Activated T-cell treated with anti-CD3 and anti-CD28 coated beads for 4 hours (primary cell): ENCODE data around the gene HOXC5.
A peak's percentile ranks its signal among the peaks of the same experiment; 100 is the strongest.

Experiments
- DNase-seq: peaks from one replicate; pipeline ENCODE4 v3.0.0-alpha.2; 2020

HOXC5 gene

DNA sequence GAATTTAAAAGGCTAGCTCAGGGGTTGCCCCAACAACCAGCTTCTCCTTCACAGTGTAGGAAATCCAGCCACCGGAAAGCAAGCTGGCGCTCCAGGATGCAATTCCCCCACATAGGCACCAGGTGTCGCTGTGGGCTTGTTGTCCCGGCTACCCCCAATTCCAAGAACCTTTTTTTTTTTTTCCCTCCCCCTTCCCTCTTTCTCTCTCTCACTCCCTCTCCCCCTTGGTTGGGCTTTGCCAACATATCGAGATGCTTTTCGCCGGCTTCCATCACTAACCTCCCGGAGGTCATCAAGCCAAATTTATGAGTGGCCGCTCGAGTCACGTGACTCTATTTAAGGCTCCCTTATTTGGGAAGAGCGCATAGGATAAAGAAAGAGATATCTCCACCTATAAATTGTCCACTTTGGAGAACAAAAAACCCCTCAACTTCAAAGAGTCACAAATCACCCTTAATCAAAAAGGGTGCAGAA is at the start of gene HOXC5:
TSS of gene HOXC5 (plus strand) at position 424 of the 474 bp plus-strand sequence. CDS start 73 bp downstream, outside the sequence.
- peak; percentile 44 for DNase-seq

DNA sequence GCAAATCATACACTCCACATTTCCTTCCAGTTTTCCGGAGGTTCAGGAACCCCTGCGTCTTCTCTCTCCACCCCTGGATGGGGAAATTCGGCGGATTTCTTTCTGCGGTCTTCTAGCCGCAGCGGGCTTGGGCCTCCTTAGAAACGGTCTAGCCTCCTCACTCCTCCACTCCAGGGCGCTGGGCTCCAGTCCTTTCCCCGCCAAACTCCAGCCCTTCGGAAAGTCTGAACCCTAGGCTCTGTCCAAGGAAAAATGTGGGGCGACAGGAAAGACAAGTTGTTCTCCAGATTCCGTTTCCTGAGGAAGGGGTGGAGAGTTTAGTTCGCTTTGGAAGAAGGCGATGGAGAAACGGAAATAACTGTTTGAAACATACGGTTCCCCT is 49.3 kb upstream of the HOXC5 start:
- no peak for DNase-seq

DNA sequence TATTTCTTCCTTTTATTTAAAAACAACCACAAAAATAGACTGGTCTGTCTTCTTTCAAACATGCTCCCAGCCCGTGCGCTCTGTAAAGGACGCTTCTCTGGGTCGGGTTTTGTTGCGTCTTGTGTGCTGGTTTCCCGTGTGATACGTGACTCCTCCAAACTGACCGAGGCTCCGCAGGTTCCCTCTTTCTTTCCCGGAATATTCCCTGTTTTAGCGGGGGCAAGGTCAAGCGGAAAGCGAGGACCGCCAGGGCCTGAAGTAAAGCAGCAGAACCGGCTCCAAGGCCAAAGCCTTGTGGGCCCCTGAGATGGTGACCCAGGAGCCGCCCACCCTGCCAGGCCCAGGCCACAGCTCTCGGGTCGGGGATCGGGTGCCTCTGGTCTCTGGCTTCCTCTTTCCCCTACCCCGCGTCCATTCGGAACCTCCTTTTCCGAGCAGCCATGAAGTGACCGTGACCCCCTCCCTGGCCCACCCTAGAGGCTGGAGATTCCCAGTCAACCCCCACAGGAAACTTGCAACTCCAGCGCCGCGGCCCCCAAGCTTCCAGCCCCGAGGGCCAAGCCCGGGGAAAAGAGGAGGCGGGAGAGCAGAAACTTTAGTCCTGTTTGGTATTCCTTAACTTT is 48.8 kb upstream of the HOXC5 start:
- no peak for DNase-seq

DNA sequence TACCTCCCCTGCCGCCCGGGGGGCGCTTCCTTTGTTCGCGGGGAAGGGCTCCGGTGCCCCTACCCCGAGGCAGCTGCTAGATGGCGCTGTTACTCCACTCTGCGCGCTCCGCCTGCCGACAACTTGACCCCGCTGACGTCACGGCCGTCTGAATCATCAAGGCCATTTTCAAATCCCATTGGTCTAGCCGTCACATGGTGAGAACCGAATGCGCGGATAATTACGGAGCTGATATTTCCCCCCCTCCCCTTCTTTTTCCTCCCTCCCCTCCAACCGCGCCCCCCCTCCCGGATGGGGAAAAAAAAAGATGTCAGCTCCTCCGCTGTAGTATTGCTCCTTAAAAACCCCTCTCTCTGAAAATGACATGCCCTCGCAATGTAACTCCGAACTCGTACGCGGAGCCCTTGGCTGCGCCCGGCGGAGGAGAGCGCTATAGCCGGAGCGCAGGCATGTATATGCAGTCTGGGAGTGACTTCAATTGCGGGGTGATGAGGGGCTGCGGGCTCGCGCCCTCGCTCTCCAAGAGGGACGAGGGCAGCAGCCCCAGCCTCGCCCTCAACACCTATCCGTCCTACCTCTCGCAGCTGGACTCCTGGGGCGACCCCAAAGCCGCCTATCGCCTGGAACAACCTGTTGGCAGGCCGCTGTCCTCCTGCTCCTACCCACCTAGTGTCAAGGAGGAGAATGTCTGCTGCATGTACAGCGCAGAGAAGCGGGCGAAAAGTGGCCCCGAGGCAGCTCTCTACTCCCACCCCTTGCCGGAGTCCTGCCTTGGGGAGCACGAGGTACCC is 47.8 kb upstream of the HOXC5 start, which contains the start of gene HOXC10:
TSS of gene HOXC10 (plus strand) at position 246 of the 791 bp plus-strand sequence. CDS start at position 360, 114 bp downstream.
- peak; percentile 78 for DNase-seq

DNA sequence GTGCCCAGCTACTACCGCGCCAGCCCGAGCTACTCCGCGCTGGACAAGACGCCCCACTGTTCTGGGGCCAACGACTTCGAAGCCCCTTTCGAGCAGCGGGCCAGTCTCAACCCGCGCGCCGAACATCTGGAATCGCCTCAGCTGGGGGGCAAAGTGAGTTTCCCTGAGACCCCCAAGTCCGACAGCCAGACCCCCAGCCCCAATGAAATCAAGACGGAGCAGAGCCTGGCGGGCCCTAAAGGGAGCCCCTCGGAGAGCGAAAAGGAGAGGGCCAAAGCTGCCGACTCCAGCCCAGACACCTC is 47.2 kb upstream of the HOXC5 start:
- DNase-seq: no peak

DNA sequence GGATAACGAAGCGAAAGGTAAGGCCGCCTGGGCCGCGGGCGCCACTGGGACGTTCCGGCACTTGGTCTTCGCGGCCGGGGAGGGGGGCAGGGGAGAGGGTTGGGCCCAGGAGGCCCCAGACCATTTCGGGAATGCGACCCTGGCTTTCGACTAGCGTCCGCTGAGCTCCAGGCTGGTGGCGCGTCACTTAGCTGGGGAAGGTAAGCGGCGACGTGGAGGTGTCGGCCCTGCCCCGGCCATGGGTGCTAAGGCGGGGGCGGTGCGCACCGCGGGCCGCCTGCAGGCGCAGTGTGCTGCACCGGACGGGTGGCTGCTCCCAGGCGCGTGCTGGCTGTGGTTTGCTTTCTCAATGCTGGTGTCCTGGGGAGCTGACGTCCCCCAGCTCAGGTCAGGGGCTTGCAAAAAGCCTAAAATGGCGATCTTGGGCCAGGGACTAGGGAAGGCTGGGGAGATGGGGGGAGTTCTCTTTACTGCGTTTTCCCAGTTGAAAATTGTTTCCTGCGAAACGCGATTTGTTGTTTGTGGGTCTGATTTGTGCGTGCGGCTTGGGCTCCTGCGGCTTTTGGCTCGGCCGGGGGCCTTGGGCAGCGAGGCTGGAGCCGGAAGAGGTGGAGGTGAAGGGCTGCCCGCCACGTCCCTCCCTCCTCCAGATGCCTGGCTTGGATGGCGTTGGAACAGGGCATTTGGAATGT is 46.7 kb upstream of the HOXC5 start:
- no peak for DNase-seq

DNA sequence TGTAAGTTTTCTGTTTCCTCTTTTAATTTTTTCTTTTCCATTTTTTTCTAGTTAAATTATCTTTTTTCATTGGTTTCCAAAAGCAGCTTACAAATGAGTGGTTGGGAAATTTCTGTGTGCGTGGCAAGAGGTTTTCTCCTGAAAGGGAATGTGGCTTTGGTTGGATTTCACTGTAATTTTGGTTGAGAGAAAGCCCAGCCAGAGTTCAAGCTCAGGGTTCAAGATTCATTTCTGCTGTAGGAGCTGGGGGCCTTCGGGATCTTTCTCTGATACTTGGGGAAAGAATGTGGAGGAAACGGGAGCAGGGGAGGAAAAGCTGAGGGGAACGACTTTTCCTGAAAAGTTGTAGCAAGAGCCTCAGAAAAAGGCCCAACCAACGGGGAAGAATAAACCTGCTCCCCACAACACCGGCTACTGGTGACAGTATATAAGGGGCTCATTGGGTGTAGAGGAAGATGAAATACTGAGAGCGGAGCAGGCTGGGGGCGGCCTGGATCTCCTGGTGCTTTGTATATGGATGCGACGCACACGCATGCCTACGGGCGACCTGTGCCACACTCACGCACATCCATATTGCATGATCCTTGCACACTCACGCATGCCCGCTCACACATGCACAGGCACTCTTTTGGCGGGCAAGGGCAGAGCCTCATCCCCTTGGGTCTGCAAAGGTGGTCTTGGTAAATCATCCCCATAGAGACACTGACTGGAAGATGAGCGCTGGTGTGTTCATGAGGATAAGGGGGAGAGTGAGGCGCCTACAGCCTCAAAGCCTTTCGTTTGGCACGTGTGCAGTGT is 46.0 kb upstream of the HOXC5 start:
- no peak for DNase-seq

DNA sequence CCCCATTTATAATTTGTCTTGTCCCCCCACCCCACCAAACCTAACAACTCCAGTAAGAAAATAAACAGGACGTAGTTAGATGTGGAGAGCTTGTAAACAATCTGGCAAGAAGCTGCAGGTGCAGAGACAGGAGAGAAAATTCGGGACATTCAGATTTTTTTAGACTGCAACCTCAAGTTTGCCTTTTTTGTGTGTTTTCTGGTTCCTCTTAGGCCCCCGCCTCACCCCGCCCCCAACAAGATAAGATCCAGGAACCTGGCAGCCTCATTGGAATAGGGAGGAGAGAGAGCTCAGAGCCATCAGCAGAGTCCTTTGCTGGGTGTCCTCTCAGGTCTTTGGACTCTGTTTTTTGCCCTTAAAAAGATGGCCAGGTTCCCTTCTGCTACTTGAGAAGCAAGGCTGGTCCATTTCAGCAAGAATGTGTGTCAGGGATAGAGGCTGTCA is 45.0 kb upstream of the HOXC5 start:
- DNase-seq: no peak

DNA sequence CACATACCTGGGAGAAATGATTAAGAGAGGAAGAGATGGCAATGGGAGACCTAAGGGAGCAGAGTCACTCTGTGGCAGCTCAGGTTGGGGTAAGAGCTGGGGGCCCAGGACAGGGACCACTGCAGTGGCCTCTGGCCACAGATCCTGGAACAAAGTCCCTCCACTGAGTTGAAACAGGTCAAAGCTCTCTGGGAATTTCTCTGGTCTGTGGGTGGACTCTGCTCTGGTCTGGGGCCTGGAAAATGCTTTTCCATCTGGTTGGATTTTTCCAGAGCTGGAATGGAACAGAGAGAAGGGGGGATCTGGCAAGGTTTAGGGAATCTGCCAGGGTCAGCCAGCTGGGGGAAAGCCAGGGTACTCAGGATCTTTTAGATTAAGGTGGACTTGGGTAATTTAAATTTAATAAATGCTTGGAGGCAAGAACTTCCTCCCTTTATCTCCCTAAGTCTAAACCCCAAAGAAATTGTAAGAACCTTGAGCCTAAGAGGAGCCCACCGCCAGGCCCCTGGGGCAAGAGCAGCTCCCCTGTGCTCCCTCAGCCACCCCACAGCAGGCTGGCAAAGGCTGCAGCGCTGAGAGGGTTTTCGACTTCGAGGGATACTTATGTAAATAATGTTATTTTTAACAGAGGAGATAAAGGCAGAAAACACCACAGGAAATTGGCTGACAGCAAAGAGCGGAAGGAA is 44.2 kb upstream of the HOXC5 start:
- DNase-seq: no peak

DNA sequence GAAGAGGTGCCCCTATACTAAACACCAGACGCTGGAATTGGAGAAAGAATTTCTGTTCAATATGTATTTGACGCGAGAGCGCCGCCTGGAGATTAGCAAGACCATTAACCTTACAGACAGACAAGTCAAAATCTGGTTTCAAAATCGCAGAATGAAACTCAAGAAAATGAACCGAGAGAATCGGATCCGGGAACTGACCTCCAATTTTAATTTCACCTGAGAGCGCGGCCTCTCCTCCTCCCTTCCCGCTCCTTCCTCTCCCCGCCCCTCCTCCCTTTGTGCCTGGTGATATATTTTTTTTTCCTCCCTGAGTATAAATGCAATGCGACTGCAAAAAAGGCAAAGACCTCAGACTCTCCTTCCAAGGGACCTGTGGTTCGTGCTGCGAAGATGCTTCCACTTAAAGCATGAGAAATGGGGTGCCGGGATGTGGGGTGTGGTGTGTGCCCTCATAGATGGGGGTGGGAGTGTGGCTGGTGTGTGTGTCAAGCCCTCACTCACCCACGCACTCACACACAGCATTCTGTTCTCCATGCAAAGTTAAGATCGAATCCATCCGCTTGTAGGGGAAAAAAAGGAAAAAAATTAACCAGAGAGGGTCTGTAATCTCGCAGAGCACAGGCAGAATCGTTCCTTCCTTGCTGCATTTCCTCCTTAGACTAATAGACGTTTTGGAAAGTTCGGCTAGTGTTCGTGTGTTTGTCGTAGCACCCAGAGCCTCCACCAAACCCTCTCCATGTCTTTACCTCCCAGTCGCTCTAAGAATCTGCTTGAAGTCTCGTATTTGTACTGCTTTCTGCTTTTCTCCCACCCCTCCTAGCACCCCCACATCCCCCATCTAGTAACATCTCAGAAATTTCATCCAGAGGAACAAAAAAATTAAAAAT is 43.4 kb upstream of the HOXC5 start:
- no peak for DNase-seq

DNA sequence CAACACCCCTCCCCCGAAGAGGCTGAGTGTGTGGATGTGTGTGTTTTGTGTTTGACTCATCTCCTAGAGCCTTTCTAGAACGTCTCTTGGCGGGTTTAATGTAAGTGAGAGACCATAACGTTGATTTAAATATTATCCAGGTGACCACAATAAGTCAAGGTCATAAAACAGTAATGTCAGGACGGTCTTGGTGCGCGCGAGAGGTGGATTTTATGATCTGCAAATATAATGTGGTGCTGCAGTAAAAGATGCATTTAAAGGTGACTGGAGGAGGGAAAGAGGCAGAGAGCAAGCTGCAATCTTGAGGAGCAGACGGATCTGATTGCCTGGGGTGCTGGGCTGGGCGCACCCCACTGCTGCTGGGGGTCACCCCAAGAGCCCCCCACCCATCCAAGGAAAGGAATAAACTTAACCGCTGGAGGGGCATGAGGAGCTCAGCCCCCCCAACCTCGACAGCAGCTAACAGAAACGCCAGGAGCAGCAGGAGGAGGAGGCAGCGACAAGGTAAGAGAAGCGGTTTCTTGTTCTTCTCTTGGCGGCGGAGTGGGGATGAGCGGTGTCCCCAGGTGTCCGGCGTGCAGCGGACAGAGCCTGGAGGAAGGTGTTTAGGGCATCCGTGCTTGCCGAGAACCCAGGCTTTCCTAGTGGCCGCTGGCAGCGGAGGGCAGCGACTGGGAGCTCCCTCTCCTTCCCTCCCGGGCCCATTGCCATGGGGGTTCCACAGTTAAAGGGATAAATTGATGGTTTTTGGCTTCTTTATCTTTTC is 42.4 kb upstream of the HOXC5 start:
- no peak for DNase-seq

DNA sequence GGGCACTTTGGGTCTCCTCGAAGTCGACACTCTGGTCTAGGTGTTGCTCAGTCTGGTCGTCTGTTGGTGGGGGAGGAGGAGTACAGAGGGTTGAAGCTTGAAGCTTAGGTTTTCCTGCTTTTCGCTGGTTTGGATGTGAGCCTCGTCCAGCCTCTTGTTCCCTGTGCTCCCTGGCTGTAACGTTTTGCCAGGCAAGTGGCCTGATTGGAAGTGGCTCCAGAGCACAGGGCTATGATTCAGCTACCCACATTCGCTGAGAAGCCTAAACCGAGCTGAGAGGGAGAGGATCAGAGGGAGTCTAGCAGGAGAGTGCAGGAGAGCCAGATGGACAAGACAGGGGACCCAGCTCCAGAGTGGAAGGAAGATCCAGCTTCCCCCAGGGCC is 41.8 kb upstream of the HOXC5 start:
- DNase-seq: no peak

DNA sequence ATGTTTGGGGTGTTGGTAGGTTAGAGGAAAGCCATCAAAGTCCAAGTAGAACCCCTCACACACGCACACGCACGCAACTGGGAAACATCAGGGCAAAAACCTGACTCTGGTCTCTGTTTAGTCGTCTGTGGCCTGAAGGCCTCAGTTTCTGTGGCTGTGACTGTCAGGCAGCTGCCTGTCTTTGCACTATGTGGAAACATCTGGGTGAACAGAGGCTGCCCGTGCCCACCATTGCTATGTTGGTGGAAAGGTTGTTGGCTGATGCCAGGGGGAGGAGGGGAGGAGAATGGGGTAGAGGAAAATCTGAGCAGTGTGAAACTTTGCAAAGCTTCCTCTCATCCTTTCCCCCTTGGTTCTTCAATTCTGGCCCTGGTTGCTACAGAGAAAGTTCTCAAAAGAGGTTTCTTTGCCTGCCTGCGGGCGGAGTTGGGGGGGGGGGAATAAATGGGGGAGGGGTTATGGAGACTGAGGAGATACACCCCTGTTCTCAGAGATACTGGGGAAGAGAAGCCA is 40.4 kb upstream of the HOXC5 start:
- DNase-seq: no peak

DNA sequence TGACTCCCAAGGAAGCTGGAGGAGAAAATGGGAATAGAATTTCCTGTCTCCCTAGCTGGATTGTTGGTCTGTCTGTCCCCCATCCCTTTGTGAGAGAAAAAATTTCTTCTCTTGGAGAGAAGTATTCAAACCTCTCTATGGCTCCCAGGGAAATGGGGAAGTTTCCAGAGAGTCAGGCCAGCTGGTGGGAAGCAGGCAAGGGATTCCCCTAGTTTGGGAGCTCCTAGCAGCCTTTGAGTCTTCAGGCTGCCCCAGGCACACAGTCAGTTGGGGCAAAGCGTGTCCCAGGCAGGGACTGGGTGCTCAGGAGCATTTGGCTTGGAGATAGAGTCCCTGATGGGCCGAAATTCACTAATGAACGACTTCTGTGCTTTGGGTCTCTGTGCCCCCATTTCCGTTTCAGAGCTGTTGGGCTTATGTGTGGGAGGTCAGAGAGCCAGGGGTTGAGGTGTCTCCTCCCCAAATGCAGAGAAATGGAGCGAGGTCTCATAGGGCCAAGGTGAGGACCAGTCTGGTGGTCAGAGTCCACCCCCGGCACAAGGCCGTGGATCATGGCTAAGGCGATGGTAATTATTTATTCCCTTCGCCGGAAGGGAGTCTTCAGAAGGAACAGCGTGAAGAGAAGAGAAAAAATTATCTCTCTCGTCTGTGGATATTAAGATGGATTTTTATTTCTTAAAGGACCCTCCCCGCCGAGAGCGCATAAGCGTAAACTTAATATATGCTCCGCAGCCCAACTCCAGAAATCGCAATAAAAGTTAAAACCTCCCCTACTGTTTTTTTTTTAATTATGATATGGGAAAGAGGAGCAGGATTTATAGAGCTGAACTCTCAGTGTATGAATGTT is 39.5 kb upstream of the HOXC5 start:
- DNase-seq: no peak

DNA sequence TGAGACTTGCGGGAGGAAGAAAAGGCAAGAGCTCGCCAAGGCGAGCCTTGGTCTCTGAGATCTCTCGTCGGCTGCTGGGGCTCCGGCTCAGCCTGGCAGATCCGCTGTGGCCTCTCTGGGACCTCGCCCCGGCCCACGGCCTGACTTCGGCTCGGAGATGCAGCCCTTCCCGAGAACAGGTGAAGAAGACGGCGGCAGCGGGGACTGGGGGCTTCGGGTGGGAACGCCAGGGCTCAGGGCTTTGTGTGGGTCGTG is 38.9 kb upstream of the HOXC5 start:
- no peak for DNase-seq

DNA sequence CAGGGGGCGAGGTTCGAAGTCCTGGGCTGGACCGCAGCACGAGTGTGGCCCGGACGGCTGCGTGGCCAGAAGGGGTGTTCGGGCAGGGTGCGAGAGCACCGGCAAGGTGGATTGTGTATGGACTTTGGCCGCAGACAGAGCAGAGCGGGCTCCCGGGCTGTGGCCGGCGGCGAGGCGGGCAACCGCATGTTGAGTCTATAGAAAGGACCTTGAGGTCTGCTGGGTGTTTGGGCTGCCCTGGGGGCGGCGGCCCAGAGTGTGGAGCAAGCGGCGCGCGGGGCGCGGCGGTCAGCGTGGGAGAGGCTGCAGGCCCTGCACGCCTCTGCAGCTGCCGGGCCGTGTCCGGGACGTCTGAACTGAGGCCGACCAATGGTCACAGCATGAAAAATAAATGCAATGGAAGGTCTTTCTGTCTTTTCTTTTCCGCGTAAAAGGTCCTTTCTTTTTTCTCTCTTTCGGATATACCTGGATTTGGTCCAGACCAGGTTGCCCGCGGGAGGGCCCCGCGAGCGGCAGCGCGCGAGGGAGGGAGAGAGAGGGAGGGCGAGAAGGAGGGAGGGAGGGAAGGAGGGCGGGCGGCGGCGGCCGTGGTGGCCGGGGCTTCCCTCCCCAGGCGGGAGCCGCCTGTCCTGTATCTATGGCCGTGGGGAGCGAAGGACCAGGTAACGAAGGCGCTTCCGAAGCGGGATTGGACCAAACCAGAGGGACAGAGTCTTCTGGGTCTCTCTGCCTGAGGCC is 38.4 kb upstream of the HOXC5 start:
- DNase-seq: no peak

DNA sequence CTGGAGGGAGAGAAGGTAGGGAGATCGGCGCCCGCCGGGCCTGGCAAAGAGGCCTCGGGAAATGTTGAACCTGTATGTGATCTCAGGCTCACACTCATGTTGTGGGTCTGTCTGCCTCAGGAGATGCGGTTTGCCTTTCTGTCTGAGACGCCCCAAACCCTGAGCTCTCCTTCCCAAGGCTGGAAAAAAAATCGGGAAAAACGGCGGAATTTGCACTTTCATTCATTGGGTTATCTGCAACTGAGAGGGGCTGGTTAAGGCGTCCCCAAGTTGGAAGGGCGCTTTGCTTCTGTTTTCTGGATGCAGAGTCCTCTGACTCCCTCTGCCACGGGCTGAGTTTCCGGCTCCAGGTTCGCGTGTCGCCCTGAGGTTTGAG is 37.9 kb upstream of the HOXC5 start:
- DNase-seq: no peak

DNA sequence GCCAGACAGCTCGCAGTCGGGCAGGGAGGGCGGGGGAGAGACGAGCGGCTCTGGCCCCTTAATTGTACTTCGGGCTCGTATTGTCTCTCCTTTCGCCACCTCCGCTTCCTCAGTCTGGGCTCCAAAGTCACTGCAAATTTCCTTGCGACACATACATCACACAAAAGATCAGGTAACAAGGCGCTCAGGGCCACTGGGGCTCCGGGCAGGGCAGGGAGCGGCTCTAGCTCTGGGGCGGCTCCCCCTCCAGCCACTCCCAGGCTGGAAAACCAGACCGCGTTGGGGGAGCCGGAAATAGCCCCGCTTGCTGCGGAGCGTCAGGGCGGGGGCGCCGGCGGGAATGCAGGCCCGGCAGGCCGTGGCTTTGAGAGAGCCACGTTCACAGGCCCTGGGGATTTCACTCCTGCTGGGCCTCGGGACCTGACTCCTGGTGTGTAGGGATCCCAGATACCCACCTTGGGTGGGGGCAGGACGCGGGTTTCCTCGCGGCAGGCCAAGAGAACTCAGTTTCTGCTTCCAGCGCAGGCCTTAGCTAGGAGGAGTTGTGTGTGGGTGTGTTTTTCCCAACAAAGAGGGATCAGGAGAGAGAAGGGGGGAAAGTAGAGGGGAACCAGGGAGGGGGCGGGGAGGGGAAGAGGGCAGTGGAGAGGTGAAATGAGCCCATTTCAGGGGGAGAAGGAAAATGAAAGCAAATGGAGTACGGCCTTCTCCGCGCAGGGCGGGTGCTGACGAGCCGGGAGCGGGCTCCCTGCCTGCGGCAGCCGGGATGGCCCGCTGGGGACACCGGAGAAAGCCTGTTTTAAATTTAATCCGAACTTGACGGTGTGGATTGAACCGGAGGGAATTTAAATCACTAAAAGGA is 37.2 kb upstream of the HOXC5 start:
- no peak for DNase-seq
